ENCODE measurements around the gene PIGU.

- TF ChIP-seq, protein P1, sequence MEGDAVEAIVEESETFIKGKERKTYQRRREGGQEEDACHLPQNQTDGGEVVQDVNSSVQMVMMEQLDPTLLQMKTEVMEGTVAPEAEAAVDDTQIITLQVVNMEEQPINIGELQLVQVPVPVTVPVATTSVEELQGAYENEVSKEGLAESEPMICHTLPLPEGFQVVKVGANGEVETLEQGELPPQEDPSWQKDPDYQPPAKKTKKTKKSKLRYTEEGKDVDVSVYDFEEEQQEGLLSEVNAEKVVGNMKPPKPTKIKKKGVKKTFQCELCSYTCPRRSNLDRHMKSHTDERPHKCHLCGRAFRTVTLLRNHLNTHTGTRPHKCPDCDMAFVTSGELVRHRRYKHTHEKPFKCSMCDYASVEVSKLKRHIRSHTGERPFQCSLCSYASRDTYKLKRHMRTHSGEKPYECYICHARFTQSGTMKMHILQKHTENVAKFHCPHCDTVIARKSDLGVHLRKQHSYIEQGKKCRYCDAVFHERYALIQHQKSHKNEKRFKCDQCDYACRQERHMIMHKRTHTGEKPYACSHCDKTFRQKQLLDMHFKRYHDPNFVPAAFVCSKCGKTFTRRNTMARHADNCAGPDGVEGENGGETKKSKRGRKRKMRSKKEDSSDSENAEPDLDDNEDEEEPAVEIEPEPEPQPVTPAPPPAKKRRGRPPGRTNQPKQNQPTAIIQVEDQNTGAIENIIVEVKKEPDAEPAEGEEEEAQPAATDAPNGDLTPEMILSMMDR (IDR thresholded peaks at IDR 0.05; ENCODE audit: low read depth, low read length, missing input control), result no peak
- TF ChIP-seq HNF4G (IDR thresholded peaks at IDR 0.05) (no peak), SP1 (IDR thresholded peaks at IDR 0.05) (no peak), RXRA (IDR thresholded peaks at IDR 0.05) (no peak), EGR1 (IDR thresholded peaks at IDR 0.05; ENCODE audit: low read depth in 2 of 2) (no peak), TAF1 (conservative IDR thresholded peaks at IDR 0.05) (no peak), MAX (IDR thresholded peaks at IDR 0.05) (no peak), NR2F2 (IDR thresholded peaks at IDR 0.05) (no peak), YY1 (IDR thresholded peaks at IDR 0.05) (no peak), GABPA (IDR thresholded peaks at IDR 0.05 in 1 of 2, conservative IDR thresholded peaks at IDR 0.05 in 1 of 2) (no peak), ZBTB33 (IDR thresholded peaks at IDR 0.05) (no peak)
- TF ChIP-seq, protein P2, sequence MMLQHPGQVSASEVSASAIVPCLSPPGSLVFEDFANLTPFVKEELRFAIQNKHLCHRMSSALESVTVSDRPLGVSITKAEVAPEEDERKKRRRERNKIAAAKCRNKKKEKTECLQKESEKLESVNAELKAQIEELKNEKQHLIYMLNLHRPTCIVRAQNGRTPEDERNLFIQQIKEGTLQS (IDR thresholded peaks at IDR 0.05), result no peak
- TF ChIP-seq, protein P3, sequence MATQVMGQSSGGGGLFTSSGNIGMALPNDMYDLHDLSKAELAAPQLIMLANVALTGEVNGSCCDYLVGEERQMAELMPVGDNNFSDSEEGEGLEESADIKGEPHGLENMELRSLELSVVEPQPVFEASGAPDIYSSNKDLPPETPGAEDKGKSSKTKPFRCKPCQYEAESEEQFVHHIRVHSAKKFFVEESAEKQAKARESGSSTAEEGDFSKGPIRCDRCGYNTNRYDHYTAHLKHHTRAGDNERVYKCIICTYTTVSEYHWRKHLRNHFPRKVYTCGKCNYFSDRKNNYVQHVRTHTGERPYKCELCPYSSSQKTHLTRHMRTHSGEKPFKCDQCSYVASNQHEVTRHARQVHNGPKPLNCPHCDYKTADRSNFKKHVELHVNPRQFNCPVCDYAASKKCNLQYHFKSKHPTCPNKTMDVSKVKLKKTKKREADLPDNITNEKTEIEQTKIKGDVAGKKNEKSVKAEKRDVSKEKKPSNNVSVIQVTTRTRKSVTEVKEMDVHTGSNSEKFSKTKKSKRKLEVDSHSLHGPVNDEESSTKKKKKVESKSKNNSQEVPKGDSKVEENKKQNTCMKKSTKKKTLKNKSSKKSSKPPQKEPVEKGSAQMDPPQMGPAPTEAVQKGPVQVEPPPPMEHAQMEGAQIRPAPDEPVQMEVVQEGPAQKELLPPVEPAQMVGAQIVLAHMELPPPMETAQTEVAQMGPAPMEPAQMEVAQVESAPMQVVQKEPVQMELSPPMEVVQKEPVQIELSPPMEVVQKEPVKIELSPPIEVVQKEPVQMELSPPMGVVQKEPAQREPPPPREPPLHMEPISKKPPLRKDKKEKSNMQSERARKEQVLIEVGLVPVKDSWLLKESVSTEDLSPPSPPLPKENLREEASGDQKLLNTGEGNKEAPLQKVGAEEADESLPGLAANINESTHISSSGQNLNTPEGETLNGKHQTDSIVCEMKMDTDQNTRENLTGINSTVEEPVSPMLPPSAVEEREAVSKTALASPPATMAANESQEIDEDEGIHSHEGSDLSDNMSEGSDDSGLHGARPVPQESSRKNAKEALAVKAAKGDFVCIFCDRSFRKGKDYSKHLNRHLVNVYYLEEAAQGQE (IDR thresholded peaks at IDR 0.05), result no peak
These were observed 96.6 kb downstream of the PIGU start for GRCh38 chr20:34579979-34580940.
